ENCODE data around the gene CECR2.
"Not testable (repeated sequence)": the region's sequence is repeated elsewhere in the genome, so short reads cannot be mapped to it uniquely, and the experiment has no call there.

The CECR2 gene

DNA sequence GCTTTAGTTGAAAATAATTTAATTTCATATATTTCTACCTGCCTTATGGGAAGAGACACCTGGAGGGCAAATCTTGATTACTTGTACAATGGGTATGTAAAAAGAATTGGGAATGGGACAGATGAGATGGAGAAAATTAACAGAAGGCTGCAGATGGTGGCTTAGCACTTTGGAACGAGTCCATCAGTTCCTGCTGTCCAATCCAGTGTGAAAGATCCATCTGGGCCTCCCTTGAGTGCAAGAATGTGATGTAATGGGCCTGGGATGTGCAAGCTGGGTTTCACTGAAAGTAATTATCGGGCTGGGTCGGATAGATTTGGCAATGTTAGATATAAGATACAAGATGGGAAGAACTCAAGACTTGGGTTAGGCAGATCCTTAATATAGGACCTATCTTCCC, 42.0 kb downstream of the CECR2 start:
- no peaks in the 10 kb centered on the region for H3K9me3 ChIP-seq (replicated peaks; ENCODE audit: low read length)
- no peak overlapping the region for H3K4me2 ChIP-seq (ENCODE audit: low read length)
- H3K27me3 ChIP-seq (ENCODE audit: control insufficient read depth, insufficient read depth, low read length), result peaks cover 7% of the 10 kb centered on the region
- peaks cover 5% of the 10 kb centered on the region for H3K4me1 ChIP-seq (ENCODE audit: control insufficient read depth, insufficient read depth, low read length)
- no peak overlapping the region for H3K9ac ChIP-seq (ENCODE audit: low read depth, low read length)
- H3K4me3 ChIP-seq (ENCODE audit: low read length), result no peak overlapping the region
- H3K36me3 ChIP-seq (ENCODE audit: insufficient read depth, low read length), result no peaks in the 10 kb centered on the region

DNA sequence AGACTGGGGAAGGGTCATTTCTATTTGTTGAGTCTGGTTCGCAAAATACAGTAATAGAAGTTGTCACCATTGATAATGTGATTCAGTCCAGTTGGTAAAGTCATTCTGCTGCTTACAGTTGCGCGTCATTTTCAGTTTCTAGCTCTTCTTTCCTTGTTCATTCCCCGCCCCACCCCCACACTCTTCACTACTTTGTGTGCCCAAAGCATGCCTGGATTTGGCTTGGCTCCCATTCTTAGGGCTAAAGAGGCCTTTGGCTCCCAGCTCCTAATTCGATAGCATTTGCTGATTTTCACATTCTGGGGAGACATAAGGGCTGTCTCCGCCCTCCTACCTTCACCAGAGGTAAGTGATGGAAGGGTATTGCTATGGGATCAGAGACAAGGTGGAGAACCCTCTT, 43.0 kb downstream of the CECR2 start:
- Histone ChIP-seq H3K36me3 (ENCODE audit: insufficient read depth, low read length) (no peaks in the 10 kb centered on the region), H3K9me3 (replicated peaks; ENCODE audit: low read length) (no peaks in the 10 kb centered on the region), H3K4me3 (ENCODE audit: low read length) (no peak overlapping the region), H3K9ac (ENCODE audit: low read depth, low read length) (no peak overlapping the region), H3K27me3 (ENCODE audit: control insufficient read depth, insufficient read depth, low read length) (peaks cover 7% of the 10 kb centered on the region), H3K4me1 (ENCODE audit: control insufficient read depth, insufficient read depth, low read length) (no peaks in the 10 kb centered on the region), H3K4me2 (ENCODE audit: low read length) (no peak overlapping the region)

DNA sequence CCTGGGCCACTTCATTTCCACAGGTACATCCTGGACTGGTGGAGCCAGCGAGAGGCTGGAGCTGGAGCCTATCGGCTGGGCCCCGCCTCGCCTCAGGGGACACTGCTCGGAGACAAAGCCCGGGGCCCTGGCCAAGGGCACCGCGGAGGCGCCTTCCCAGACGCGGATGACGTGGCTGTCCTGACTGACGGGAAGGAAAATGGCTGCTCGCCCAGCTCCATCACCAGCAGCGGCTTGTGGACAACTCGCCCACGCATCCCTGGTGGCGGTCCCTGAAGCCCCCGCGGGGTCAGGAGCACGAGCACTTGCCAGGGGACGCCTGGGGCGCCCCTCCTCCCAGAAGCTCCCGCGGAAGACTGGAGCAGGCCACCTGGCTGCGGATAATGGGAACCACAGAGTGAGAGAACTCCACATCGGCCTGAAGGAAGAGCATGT, 49.6 kb downstream of the CECR2 start:
- Histone ChIP-seq H3K4me3 (ENCODE audit: low read length) (no peak overlapping the region), H3K36me3 (ENCODE audit: insufficient read depth, low read length) (no peaks in the 10 kb centered on the region), H3K9ac (ENCODE audit: low read depth, low read length) (no peak overlapping the region), H3K4me2 (ENCODE audit: low read length) (no peak overlapping the region), H3K27me3 (ENCODE audit: control insufficient read depth, insufficient read depth, low read length) (no peaks in the 10 kb centered on the region), H3K9me3 (replicated peaks; ENCODE audit: low read length) (no peaks in the 10 kb centered on the region), H3K4me1 (ENCODE audit: control insufficient read depth, insufficient read depth, low read length) (no peaks in the 10 kb centered on the region)

DNA sequence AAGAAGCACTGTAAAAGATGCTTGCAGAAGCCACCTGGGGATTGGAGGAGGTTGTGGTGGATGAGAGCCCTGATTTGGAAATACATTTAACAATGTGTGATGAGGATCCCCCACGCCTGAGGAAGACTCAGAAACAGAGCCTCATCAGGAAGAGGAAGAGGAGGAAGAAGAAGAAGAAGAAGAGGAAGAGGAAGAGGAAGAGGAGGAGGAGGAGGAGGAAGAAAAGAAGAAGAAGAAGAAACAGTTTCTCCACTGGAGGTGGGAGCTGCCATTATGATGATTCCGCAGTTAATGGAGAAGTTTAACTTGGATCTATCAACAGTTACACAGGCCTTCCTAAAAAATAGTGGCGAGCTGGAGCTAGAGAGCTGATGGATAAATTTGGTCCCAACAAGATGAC, 50.1 kb downstream of the CECR2 start:
- Histone ChIP-seq H3K4me3 (ENCODE audit: low read length) (no peak overlapping the region), H3K4me2 (ENCODE audit: low read length) (no peak overlapping the region), H3K9me3 (replicated peaks; ENCODE audit: low read length) (no peaks in the 10 kb centered on the region), H3K27me3 (ENCODE audit: control insufficient read depth, insufficient read depth, low read length) (no peaks in the 10 kb centered on the region), H3K9ac (ENCODE audit: low read depth, low read length) (no peak overlapping the region), H3K36me3 (ENCODE audit: insufficient read depth, low read length) (no peaks in the 10 kb centered on the region), H3K4me1 (ENCODE audit: control insufficient read depth, insufficient read depth, low read length) (no peaks in the 10 kb centered on the region)

DNA sequence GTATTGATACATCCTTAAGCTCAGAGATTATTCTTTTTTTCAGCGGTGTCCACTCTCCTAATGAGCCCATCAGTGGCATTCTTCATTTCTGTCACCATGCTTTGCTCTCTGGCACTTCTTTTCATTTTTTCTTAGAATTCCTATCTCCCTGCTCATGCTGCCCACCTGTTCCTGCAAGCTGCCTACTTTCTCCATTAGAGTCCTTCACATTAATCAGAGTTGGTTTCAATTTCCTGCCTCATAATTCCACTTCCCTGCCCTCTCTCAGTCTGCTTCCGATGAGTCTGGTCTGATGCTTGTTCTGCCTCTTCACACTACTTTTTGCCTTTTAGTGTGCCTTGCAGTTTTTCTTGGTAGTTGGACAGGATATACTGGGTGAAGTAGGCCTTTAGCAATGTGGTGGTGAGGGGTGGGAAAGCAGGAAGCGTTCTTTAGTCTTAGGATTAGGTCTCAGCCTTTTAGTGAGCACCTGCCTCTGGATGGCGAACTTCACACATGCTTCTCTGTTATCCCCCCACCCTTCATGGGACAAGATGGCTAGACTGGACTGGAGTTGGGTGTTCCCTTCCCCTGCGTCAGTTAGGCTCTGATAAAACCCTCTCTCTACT, 53.6 kb downstream of the CECR2 start:
- no peaks in the 10 kb centered on the region for H3K27me3 ChIP-seq (ENCODE audit: control insufficient read depth, insufficient read depth, low read length)
- no peaks in the 10 kb centered on the region for H3K4me1 ChIP-seq (ENCODE audit: control insufficient read depth, insufficient read depth, low read length)
- no peaks in the 10 kb centered on the region for H3K9me3 ChIP-seq (replicated peaks; ENCODE audit: low read length)
- H3K9ac ChIP-seq (ENCODE audit: low read depth, low read length), result no peak overlapping the region
- H3K4me2 ChIP-seq (ENCODE audit: low read length), result no peak overlapping the region
- no peak overlapping the region for H3K4me3 ChIP-seq (ENCODE audit: low read length)
- no peaks in the 10 kb centered on the region for H3K36me3 ChIP-seq (ENCODE audit: insufficient read depth, low read length)

DNA sequence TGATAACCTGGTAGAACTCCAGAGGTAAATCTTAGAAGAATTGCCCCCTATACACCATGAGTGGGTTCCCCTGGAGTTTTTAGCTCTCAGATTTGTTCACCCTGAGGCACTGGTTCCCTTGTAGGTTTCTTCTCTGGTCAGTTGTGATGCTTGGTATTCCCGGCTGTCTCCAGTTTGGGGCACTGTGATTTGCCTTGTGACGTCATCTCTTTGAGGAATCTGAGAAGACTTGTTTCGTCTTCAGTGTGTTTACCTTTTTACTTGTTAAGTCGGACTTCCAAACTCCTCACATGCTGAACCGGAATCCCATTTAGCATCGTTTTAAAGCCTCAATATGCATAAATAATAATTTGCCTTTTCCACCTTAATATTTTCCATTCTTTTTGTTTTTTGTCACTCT, 54.4 kb downstream of the CECR2 start:
- no peaks in the 10 kb centered on the region for H3K36me3 ChIP-seq (ENCODE audit: insufficient read depth, low read length)
- no peak overlapping the region for H3K4me3 ChIP-seq (ENCODE audit: low read length)
- H3K27me3 ChIP-seq (ENCODE audit: control insufficient read depth, insufficient read depth, low read length), result no peaks in the 10 kb centered on the region
- H3K4me2 ChIP-seq (ENCODE audit: low read length), result no peak overlapping the region
- H3K4me1 ChIP-seq (ENCODE audit: control insufficient read depth, insufficient read depth, low read length), result no peaks in the 10 kb centered on the region
- H3K9me3 ChIP-seq (replicated peaks; ENCODE audit: low read length), result no peaks in the 10 kb centered on the region
- no peak overlapping the region for H3K9ac ChIP-seq (ENCODE audit: low read depth, low read length)

DNA sequence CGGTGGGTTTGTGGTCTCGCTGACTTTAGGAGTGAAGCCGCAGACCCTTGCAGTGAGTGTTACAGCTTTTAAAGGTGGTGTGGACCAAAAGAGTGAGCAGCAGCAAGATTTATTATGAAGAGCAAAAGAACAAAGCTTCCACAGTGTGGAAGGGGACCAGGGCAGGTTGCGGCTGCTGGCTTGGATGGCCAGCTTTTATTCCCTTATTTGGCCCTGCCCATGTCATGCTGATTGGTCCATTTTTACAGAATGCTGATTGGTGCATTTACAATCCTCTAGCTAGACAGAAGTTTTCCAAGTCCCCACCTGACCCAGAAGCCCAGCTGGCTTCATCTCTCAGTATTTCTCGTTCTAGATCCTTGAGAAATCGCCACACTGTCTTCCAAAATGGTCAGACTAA, 58.3 kb downstream of the CECR2 start:
- not testable (repeated sequence) for H3K4me3 ChIP-seq (ENCODE audit: low read length); H3K9ac ChIP-seq (ENCODE audit: low read depth, low read length); H3K4me1 ChIP-seq (ENCODE audit: control insufficient read depth, insufficient read depth, low read length); H3K9me3 ChIP-seq (replicated peaks; ENCODE audit: low read length); H3K36me3 ChIP-seq (ENCODE audit: insufficient read depth, low read length); H3K27me3 ChIP-seq (ENCODE audit: control insufficient read depth, insufficient read depth, low read length); H3K4me2 ChIP-seq (ENCODE audit: low read length)

DNA sequence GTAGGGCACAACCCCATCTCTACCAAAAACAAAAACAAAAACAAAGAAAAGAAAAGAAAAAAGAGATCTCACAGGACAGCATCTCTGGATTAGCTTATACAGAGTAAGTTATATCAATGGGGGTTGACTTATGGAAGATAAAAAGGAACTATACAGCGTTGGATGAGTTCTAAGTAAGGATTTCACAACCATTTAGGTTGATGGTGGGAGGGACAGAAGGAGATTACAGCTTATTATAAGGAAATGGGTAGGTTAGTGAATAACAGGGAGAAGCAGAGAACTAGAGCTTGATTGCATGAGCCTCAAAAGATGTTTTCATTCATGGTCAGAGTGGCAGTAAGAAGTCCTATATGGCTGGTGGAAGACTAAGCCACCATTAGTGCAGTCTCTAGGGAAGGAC, 60.3 kb downstream of the CECR2 start:
- H3K9me3 ChIP-seq (replicated peaks; ENCODE audit: low read length), result no peaks in the 10 kb centered on the region
- no peaks in the 10 kb centered on the region for H3K36me3 ChIP-seq (ENCODE audit: insufficient read depth, low read length)
- H3K4me2 ChIP-seq (ENCODE audit: low read length), result no peak overlapping the region
- H3K27me3 ChIP-seq (ENCODE audit: control insufficient read depth, insufficient read depth, low read length), result no peaks in the 10 kb centered on the region
- no peak overlapping the region for H3K4me3 ChIP-seq (ENCODE audit: low read length)
- no peaks in the 10 kb centered on the region for H3K4me1 ChIP-seq (ENCODE audit: control insufficient read depth, insufficient read depth, low read length)
- H3K9ac ChIP-seq (ENCODE audit: low read depth, low read length), result no peak overlapping the region

DNA sequence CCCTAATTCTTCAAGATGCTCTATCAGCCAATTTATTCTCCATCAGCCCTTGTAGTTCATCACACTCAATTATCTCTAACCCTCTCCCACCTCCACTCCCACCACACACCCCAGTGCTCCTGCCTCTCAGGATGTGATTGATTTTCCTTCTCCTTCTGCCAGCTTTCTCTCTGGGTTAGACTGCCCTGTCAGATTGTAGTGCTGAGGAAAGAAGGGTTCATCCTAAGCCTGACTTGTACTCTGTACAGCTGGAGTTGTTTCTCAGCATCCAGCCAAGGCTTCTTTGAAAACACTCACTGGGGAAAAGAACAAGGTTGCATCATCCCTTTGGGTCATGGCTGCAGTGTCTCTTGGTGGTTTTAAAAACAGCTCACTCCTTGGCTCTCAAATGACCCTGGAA, 61.2 kb downstream of the CECR2 start:
- Histone ChIP-seq H3K4me2 (ENCODE audit: low read length) (no peak overlapping the region), H3K9me3 (replicated peaks; ENCODE audit: low read length) (no peaks in the 10 kb centered on the region), H3K9ac (ENCODE audit: low read depth, low read length) (no peak overlapping the region), H3K4me1 (ENCODE audit: control insufficient read depth, insufficient read depth, low read length) (no peaks in the 10 kb centered on the region), H3K36me3 (ENCODE audit: insufficient read depth, low read length) (no peaks in the 10 kb centered on the region), H3K4me3 (ENCODE audit: low read length) (no peak overlapping the region), H3K27me3 (ENCODE audit: control insufficient read depth, insufficient read depth, low read length) (no peaks in the 10 kb centered on the region)

DNA sequence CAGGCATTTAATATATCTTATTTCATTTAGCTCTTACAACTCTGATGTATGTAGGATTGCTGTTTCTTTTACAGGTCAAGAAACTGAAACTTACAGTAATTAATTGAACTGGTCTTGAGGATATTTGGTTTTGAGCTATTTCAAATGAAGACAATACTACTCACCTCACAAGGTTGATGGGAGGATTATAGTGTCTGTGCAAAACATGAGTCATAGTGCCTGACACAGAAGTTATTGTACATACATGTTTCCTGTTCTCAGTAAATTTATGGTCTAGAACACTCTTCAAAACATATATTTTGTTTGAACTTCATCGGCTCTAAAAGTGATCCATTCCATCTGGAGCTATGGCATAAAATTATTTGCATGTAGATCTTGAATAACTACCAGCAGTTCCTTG, 61.9 kb downstream of the CECR2 start:
- no peaks in the 10 kb centered on the region for H3K36me3 ChIP-seq (ENCODE audit: insufficient read depth, low read length)
- H3K9me3 ChIP-seq (replicated peaks; ENCODE audit: low read length), result no peaks in the 10 kb centered on the region
- H3K9ac ChIP-seq (ENCODE audit: low read depth, low read length), result no peak overlapping the region
- H3K4me1 ChIP-seq (ENCODE audit: control insufficient read depth, insufficient read depth, low read length), result no peaks in the 10 kb centered on the region
- H3K4me2 ChIP-seq (ENCODE audit: low read length), result no peak overlapping the region
- no peaks in the 10 kb centered on the region for H3K27me3 ChIP-seq (ENCODE audit: control insufficient read depth, insufficient read depth, low read length)
- H3K4me3 ChIP-seq (ENCODE audit: low read length), result no peak overlapping the region

DNA sequence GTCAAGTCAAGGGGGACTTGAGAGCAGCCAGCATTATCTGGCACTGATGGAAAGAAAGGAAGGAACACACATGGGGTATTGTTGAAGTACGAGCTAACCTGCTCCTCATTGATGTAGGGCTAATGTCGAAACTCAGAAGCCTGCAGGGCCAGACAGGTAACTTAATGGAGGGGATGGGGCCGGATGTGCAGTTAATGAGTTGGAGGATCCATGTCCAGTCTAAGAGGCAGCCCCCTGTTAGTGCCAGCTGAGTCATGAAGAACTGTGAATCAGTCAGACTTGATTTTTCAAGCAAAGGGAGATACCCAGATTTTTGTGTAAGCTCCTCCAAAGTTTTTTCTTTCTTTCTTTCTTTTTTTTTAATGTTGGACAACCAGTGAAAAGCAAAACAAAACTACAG, 65.6 kb downstream of the CECR2 start:
- Histone ChIP-seq H3K36me3 (ENCODE audit: insufficient read depth, low read length) (no peaks in the 10 kb centered on the region), H3K4me2 (ENCODE audit: low read length) (no peak overlapping the region), H3K27me3 (ENCODE audit: control insufficient read depth, insufficient read depth, low read length) (peaks cover 9% of the 10 kb centered on the region), H3K9ac (ENCODE audit: low read depth, low read length) (no peak overlapping the region), H3K9me3 (replicated peaks; ENCODE audit: low read length) (no peaks in the 10 kb centered on the region), H3K4me3 (ENCODE audit: low read length) (no peak overlapping the region), H3K4me1 (ENCODE audit: control insufficient read depth, insufficient read depth, low read length) (no peaks in the 10 kb centered on the region)

DNA sequence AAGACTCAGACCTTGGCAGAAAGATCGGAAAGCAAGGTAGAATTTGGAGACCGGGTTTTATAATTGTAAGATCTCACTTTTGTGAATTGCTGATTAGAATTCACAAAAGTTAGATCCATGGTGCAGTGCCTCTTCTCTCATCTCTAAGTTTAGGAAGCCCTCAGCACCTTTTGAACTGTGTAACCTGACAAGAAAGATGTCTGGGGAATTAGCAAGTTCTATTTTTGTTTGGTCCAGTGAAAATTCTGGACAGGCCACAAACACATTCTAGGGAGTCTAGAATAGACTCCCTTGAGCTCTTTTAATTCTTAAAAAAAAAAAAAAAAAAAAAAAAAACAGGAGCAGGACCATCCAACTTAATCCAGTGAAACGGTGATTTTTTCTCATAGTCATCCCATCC, 66.1 kb downstream of the CECR2 start:
- Histone ChIP-seq H3K9ac (ENCODE audit: low read depth, low read length) (no peak overlapping the region), H3K27me3 (ENCODE audit: control insufficient read depth, insufficient read depth, low read length) (peaks cover 9% of the 10 kb centered on the region), H3K4me1 (ENCODE audit: control insufficient read depth, insufficient read depth, low read length) (no peaks in the 10 kb centered on the region), H3K36me3 (ENCODE audit: insufficient read depth, low read length) (no peaks in the 10 kb centered on the region), H3K9me3 (replicated peaks; ENCODE audit: low read length) (no peaks in the 10 kb centered on the region), H3K4me3 (ENCODE audit: low read length) (no peak overlapping the region), H3K4me2 (ENCODE audit: low read length) (no peak overlapping the region)
